K562 (cell line): Measurements from ENCODE around the gene AKAP3.

Source experiments
- CTCF ChIP-seq, 3 experiments: IDR thresholded peaks in 2 of 3; conservative IDR thresholded peaks in 1 of 3; 2 replicates each; pipeline ENCODE4 v1.5.1; 2011 to 2012; ENCODE audit warnings: low read length in 3 of 3, mild to moderate bottlenecking in 3 of 3, control low read depth in 2 of 3, improper control_type of control experiment in 1 of 3, inconsistent platforms in 1 of 3, low read depth in 1 of 3, mixed read lengths in 1 of 3, moderate library complexity in 1 of 3; ENCODE audit not compliant: insufficient read depth in 2 of 3
- EZH2 ChIP-seq: IDR thresholded peaks from 2 replicates; pipeline ENCODE4 v1.6.1; 2012; ENCODE audit warnings: low read depth, mild to moderate bottlenecking, inconsistent platforms, low read length, borderline replicate concordance
- GTF2F1 ChIP-seq: IDR thresholded peaks from 2 replicates; pipeline ENCODE4 v1.6.1; 2011; ENCODE audit warnings: low read depth, low read length, improper control_type of control experiment
- HNRNPUL1 ChIP-seq: fragments of 200-400 bp; formaldehyde crosslinking; IDR thresholded peaks from 2 replicates; pipeline ENCODE4 v1.6.1; 2017; ENCODE audit warnings: low read length
- NR2C2 ChIP-seq, 2 experiments: fragments of 200-800 bp in 1 of 2; sonication (Bioruptor generic) in 1 of 2; sonication (generic) in 1 of 2; formaldehyde crosslinking in 1 of 2; IDR thresholded peaks; 2 replicates each; pipeline versions ENCODE4 v1.6.1 to v1.8.0; 2016 to 2022; ENCODE audit warnings: mild to moderate bottlenecking in 1 of 2, missing compliant biosample characterization in 1 of 2, missing genetic modification characterization in 1 of 2, missing genetic modification reagents in 1 of 2
- RCOR1 ChIP-seq, 2 experiments: IDR thresholded peaks; 2 replicates each; pipeline ENCODE4 v1.6.1; 2012; ENCODE audit warnings: low read depth in 2 of 2, low read length in 2 of 2, borderline replicate concordance in 1 of 2, improper control_type of control experiment in 1 of 2
- ZBTB1 ChIP-seq: sonication (generic); formaldehyde crosslinking; IDR thresholded peaks from 2 replicates; pipeline ENCODE4 v1.8.1; 2023; ENCODE audit warnings: missing genetic modification reagents, low read depth, mild to moderate bottlenecking, borderline replicate concordance

DNA sequence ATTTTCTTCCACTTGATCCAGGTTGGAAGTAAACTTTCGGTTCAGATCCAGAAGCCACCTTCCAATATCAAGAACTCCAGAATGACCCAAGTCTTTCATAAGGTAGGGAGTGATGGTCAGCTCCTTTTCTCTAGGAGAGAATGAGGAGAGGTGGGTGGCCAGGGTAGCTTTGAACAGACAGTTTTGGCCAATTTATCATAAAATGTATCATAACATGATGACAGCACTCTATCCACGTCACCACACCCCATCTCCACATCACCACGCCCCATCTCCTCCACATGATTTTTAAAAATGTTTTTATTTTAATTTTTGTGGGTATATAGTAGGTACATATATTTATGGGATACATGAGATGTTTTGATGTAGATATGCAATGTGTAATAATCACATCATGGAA is 59.9 kb downstream of the AKAP3 start:
- no peak for TF ChIP-seq CTCF (IDR thresholded peaks at IDR 0.05 in 2 of 3, conservative IDR thresholded peaks at IDR 0.05 in 1 of 3; ENCODE audit: insufficient read depth in 2 of 3, low read depth in 1 of 3, low read length in 3 of 3)
- TF ChIP-seq ZBTB1 (CRISPR knock-in tag) = no peak
- no peak for TF ChIP-seq GTF2F1
- no peak for TF ChIP-seq HNRNPUL1
- TF ChIP-seq EZH2 = no peak
- TF ChIP-seq NR2C2 (CRISPR knock-in tag; IDR thresholded peaks at IDR 0.05) = no peak
- no peak for TF ChIP-seq NR2C2 (tag; IDR thresholded peaks at IDR 0.05)
- TF ChIP-seq RCOR1 (IDR thresholded peaks at IDR 0.05; ENCODE audit: borderline replicate concordance in 1 of 2, low read depth in 2 of 2, low read length in 2 of 2) = no peak
